ENCODE data around the gene SRGAP2C. TPM values are rescaled to one million over a fixed set of nuclear protein-coding genes. Genes with fewer than 3 reads are reported as not detected.
"Not testable (repeated sequence)": the region's sequence is repeated elsewhere in the genome, so short reads cannot be mapped to it uniquely, and the experiment has no call there.

Gene SRGAP2C
- total and polyA plus RNA-seq, 2 of the 13 experiments (the other 11 are each of a cell fraction or from before 2014, with no cell fraction given): 6.9 to 8.4 TPM

- H3K4me3 ChIP-seq (replicated peaks in 1 of 3; ENCODE audit: insufficient read depth in 1 of 3, low read depth in 2 of 3, low read length in 3 of 3); H4K20me1 ChIP-seq (ENCODE audit: insufficient read depth, low read length); H3K79me2 ChIP-seq (ENCODE audit: insufficient read depth, low read length); H3K4me2 ChIP-seq (ENCODE audit: low read depth, low read length); H3K36me3 ChIP-seq (replicated peaks in 1 of 2; ENCODE audit: control insufficient read depth in 1 of 2, insufficient read depth in 2 of 2, low read length in 2 of 2); CTCF ChIA-PET (ENCODE audit: low intra/inter-chr PET ratio, low total read pairs); H3K27ac ChIP-seq (ENCODE audit: extremely low read length, insufficient read depth, low read length); POLR2A ChIA-PET; in situ Hi-C loops (cut with HindIII; ENCODE audit: extremely low pct_ligation_motif_present, low pct_unique_long_range_greater_than_20kb); H3K4me1 ChIP-seq (ENCODE audit: insufficient read depth, low read length); H2AFZ ChIP-seq (ENCODE audit: low read length); H3K9me3 ChIP-seq (ENCODE audit: low read length); H3K27me3 ChIP-seq (ENCODE audit: control insufficient read depth in 1 of 2, insufficient read depth in 2 of 2, low read length in 2 of 2); H3K9ac ChIP-seq (ENCODE audit: insufficient read depth, low read depth, low read length); intact Hi-C loops (cut with micrococcal nuclease; ENCODE audit: unreplicated experiment); BruUV-seq (replicated peaks); FAIRE-seq; DNase-seq (ENCODE audit: low spot score): not testable (repeated sequence)
- TF ChIP-seq, protein P1, sequence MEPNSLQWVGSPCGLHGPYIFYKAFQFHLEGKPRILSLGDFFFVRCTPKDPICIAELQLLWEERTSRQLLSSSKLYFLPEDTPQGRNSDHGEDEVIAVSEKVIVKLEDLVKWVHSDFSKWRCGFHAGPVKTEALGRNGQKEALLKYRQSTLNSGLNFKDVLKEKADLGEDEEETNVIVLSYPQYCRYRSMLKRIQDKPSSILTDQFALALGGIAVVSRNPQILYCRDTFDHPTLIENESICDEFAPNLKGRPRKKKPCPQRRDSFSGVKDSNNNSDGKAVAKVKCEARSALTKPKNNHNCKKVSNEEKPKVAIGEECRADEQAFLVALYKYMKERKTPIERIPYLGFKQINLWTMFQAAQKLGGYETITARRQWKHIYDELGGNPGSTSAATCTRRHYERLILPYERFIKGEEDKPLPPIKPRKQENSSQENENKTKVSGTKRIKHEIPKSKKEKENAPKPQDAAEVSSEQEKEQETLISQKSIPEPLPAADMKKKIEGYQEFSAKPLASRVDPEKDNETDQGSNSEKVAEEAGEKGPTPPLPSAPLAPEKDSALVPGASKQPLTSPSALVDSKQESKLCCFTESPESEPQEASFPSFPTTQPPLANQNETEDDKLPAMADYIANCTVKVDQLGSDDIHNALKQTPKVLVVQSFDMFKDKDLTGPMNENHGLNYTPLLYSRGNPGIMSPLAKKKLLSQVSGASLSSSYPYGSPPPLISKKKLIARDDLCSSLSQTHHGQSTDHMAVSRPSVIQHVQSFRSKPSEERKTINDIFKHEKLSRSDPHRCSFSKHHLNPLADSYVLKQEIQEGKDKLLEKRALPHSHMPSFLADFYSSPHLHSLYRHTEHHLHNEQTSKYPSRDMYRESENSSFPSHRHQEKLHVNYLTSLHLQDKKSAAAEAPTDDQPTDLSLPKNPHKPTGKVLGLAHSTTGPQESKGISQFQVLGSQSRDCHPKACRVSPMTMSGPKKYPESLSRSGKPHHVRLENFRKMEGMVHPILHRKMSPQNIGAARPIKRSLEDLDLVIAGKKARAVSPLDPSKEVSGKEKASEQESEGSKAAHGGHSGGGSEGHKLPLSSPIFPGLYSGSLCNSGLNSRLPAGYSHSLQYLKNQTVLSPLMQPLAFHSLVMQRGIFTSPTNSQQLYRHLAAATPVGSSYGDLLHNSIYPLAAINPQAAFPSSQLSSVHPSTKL (CRISPR knock-in tag; IDR thresholded peaks at IDR 0.05): 0 out of 2 replicates have a peak, but pooled peaks have one; percentile 8
- ATAC-seq: peak; percentile 89
- WGBS (ENCODE audit: low lambda C conversion rate): 3% methylated on average over 3 of the region's 4 CpGs
Observed at GRCh38 chr1:121224714-121225113, 39.9 kb downstream of the SRGAP2C start.

DNA sequence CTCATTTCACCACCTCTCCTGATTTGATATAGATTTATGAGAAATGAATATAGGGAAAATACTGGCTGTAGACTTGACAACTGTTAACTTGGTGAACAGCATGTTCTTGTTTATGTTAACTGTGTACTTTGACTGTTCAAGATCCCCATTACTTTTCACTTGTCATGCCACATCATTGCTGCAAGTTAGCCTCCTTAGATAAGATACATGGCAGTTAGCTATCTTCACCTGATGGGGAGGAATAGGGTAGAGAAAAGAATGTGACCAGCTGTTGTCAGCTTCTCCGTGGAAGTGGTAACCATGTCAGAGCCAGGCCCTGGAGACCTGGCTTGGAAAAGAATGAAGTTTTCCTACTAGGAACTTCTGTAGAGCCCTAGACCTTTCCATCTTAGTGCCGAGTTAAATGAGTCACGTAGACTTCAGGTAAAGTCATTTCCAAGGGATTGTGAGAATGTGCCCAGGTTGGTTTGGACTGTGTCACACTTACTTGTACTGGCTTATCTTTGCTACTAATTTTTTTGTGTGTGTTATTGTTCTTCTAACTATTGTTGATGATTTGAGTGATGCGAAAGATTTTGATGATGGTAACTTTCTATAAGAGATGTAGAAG, 41.6 kb downstream of the SRGAP2C start:
- ATAC-seq; DNase-seq (ENCODE audit: low spot score); H3K27ac ChIP-seq (ENCODE audit: extremely low read length, insufficient read depth, low read length); H3K27me3 ChIP-seq (ENCODE audit: control insufficient read depth in 1 of 2, insufficient read depth in 2 of 2, low read length in 2 of 2); H2AFZ ChIP-seq (ENCODE audit: low read length); intact Hi-C loops (cut with micrococcal nuclease; ENCODE audit: unreplicated experiment); FAIRE-seq; POLR2A ChIA-PET; H3K4me1 ChIP-seq (ENCODE audit: insufficient read depth, low read length); H3K79me2 ChIP-seq (ENCODE audit: insufficient read depth, low read length); BruUV-seq (replicated peaks); H3K9me3 ChIP-seq (ENCODE audit: low read length); H3K9ac ChIP-seq (ENCODE audit: insufficient read depth, low read depth, low read length); H3K4me2 ChIP-seq (ENCODE audit: low read depth, low read length); H4K20me1 ChIP-seq (ENCODE audit: insufficient read depth, low read length); in situ Hi-C loops (cut with HindIII; ENCODE audit: extremely low pct_ligation_motif_present, low pct_unique_long_range_greater_than_20kb); H3K36me3 ChIP-seq (replicated peaks in 1 of 2; ENCODE audit: control insufficient read depth in 1 of 2, insufficient read depth in 2 of 2, low read length in 2 of 2); H3K4me3 ChIP-seq (replicated peaks in 1 of 3; ENCODE audit: insufficient read depth in 1 of 3, low read depth in 2 of 3, low read length in 3 of 3); CTCF ChIA-PET (ENCODE audit: low intra/inter-chr PET ratio, low total read pairs): not testable (repeated sequence)
- WGBS (ENCODE audit: low lambda C conversion rate): 100% methylated on average over 2 of the region's 4 CpGs

DNA sequence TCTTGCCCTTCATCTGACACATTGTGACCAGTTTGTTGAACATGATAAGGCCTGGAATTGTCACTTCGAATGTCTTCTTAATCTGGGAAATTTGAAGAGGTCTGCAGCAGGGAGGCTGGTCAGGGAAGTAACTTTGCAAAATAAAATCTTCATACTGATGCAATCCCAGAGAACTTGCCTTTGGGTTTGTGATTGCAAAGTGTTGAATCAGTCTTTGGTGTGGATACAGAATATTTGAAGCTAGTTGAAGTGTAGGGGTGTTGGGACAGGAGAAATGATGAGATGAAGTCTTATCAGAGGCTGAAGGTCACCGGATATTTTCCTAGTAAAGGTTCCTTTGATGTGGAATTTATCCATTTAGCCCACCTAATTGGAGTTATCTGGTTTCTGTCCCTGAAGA, 42.1 kb downstream of the SRGAP2C start:
- FAIRE-seq; H3K27me3 ChIP-seq (ENCODE audit: control insufficient read depth in 1 of 2, insufficient read depth in 2 of 2, low read length in 2 of 2); H3K9me3 ChIP-seq (ENCODE audit: low read length); H3K79me2 ChIP-seq (ENCODE audit: insufficient read depth, low read length); H3K9ac ChIP-seq (ENCODE audit: insufficient read depth, low read depth, low read length); H4K20me1 ChIP-seq (ENCODE audit: insufficient read depth, low read length); CTCF ChIA-PET (ENCODE audit: low intra/inter-chr PET ratio, low total read pairs); DNase-seq (ENCODE audit: low spot score); H2AFZ ChIP-seq (ENCODE audit: low read length); ATAC-seq; H3K36me3 ChIP-seq (replicated peaks in 1 of 2; ENCODE audit: control insufficient read depth in 1 of 2, insufficient read depth in 2 of 2, low read length in 2 of 2); H3K27ac ChIP-seq (ENCODE audit: extremely low read length, insufficient read depth, low read length); H3K4me1 ChIP-seq (ENCODE audit: insufficient read depth, low read length); POLR2A ChIA-PET; in situ Hi-C loops (cut with HindIII; ENCODE audit: extremely low pct_ligation_motif_present, low pct_unique_long_range_greater_than_20kb); H3K4me3 ChIP-seq (replicated peaks in 1 of 3; ENCODE audit: insufficient read depth in 1 of 3, low read depth in 2 of 3, low read length in 3 of 3); BruUV-seq (replicated peaks); intact Hi-C loops (cut with micrococcal nuclease; ENCODE audit: unreplicated experiment); H3K4me2 ChIP-seq (ENCODE audit: low read depth, low read length): not testable (repeated sequence)
- 67% methylated on average over 1 of the region's 2 CpGs for WGBS (ENCODE audit: low lambda C conversion rate)
